ENCODE measurements around the gene PFKM. TPM values are rescaled to one million over a fixed set of nuclear protein-coding genes. Genes with fewer than 3 reads are reported as not detected.
"Not testable (repeated sequence)": the region's sequence is repeated elsewhere in the genome, so short reads cannot be mapped to it uniquely, and the experiment has no call there.

PFKM gene
- total and polyA plus RNA-seq, 4 donors = 105 to 145 (median 130) TPM

GRCh38 chr12:48143898-48144297 lies 24.7 kb downstream of the PFKM start:
- no peaks in the 10 kb centered on the region for H3K27me3 ChIP-seq (ENCODE audit: control insufficient read depth, insufficient read depth, low read length)
- no peaks in the 10 kb centered on the region for H3K4me1 ChIP-seq (ENCODE audit: control insufficient read depth, insufficient read depth, low read length)
- no peaks in the 10 kb centered on the region for H3K9me3 ChIP-seq (ENCODE audit: control insufficient read depth, insufficient read depth, low read length)
- 96% methylated on average over 2 of the region's 2 CpGs for WGBS (ENCODE audit: insufficient coverage)
- no peak overlapping the region for H3K4me3 ChIP-seq (ENCODE audit: low read depth, low read length)
- H3K36me3 ChIP-seq (ENCODE audit: control insufficient read depth, insufficient read depth, low read length) = peaks cover 56% of the 10 kb centered on the region
- no peak overlapping the region for H3K27ac ChIP-seq (ENCODE audit: low read depth, low read length)
- no peak for DNase-seq (ENCODE audit: low read depth in 4 of 6, low spot score in 6 of 6)

- H3K9me3 ChIP-seq (ENCODE audit: control insufficient read depth, insufficient read depth, low read length) = no peaks in the 10 kb centered on the region
- no peaks in the 10 kb centered on the region for H3K4me1 ChIP-seq (ENCODE audit: control insufficient read depth, insufficient read depth, low read length)
- H3K36me3 ChIP-seq (ENCODE audit: control insufficient read depth, insufficient read depth, low read length) = peaks cover 49% of the 10 kb centered on the region
- WGBS (ENCODE audit: insufficient coverage) = no CpG with 5 or more reads among the region's 1 CpG
- H3K4me3 ChIP-seq (ENCODE audit: low read depth, low read length) = no peak overlapping the region
- no peaks in the 10 kb centered on the region for H3K27me3 ChIP-seq (ENCODE audit: control insufficient read depth, insufficient read depth, low read length)
- DNase-seq (ENCODE audit: low read depth in 4 of 6, low spot score in 6 of 6) = no peak
- H3K27ac ChIP-seq (ENCODE audit: low read depth, low read length) = no peak overlapping the region
Observed at GRCh38 chr12:48145981-48146380, 26.8 kb downstream of the PFKM start.

GRCh38 chr12:48151103-48151771 lies 32.1 kb downstream of the PFKM start:
- peaks cover 32% of the 10 kb centered on the region for H3K36me3 ChIP-seq (ENCODE audit: control insufficient read depth, insufficient read depth, low read length)
- no CpG with 5 or more reads among the region's 2 CpGs for WGBS (ENCODE audit: insufficient coverage)

GRCh38 chr12:48155786-48156185 lies 36.6 kb downstream of the PFKM start:
- not testable (repeated sequence) for H3K27me3 ChIP-seq (ENCODE audit: control insufficient read depth, insufficient read depth, low read length); DNase-seq (ENCODE audit: low read depth in 4 of 6, low spot score in 6 of 6); H3K9me3 ChIP-seq (ENCODE audit: control insufficient read depth, insufficient read depth, low read length); H3K4me3 ChIP-seq (ENCODE audit: low read depth, low read length); H3K27ac ChIP-seq (ENCODE audit: low read depth, low read length); H3K4me1 ChIP-seq (ENCODE audit: control insufficient read depth, insufficient read depth, low read length)
- peaks cover 13% of the 10 kb centered on the region for H3K36me3 ChIP-seq (ENCODE audit: control insufficient read depth, insufficient read depth, low read length)
- WGBS (ENCODE audit: insufficient coverage) = no CpG with 5 or more reads among the region's 5 CpGs

More at GRCh38 chr12:48151103-48151771, 32.1 kb downstream of the PFKM start:
- Histone ChIP-seq H3K27ac (ENCODE audit: low read depth, low read length) (no peak overlapping the region), H3K9me3 (ENCODE audit: control insufficient read depth, insufficient read depth, low read length) (no peaks in the 10 kb centered on the region), H3K4me1 (ENCODE audit: control insufficient read depth, insufficient read depth, low read length) (peaks cover under 1% of the 10 kb centered on the region), H3K27me3 (ENCODE audit: control insufficient read depth, insufficient read depth, low read length) (no peaks in the 10 kb centered on the region), H3K4me3 (ENCODE audit: low read depth, low read length) (no peak overlapping the region)
- DNase-seq (ENCODE audit: low read depth in 4 of 6, low spot score in 6 of 6) = no peak

GRCh38 chr12:48156652-48157017 lies 37.5 kb downstream of the PFKM start:
- Histone ChIP-seq H3K9me3 (ENCODE audit: control insufficient read depth, insufficient read depth, low read length) (no peaks in the 10 kb centered on the region), H3K27ac (ENCODE audit: low read depth, low read length) (peak overlapping the region; percentile 72), H3K4me1 (ENCODE audit: control insufficient read depth, insufficient read depth, low read length) (peaks cover 12% of the 10 kb centered on the region), H3K27me3 (ENCODE audit: control insufficient read depth, insufficient read depth, low read length) (no peaks in the 10 kb centered on the region), H3K4me3 (ENCODE audit: low read depth, low read length) (peak overlapping the region; percentile 81), H3K36me3 (ENCODE audit: control insufficient read depth, insufficient read depth, low read length) (peaks cover 12% of the 10 kb centered on the region)
- DNase-seq (ENCODE audit: low read depth in 4 of 6, low spot score in 6 of 6) = no peak
- 62% methylated on average over 4 of the region's 8 CpGs for WGBS (ENCODE audit: insufficient coverage)

- H3K9me3 ChIP-seq (ENCODE audit: control insufficient read depth, insufficient read depth, low read length) = no peaks in the 10 kb centered on the region
- no peaks in the 10 kb centered on the region for H3K27me3 ChIP-seq (ENCODE audit: control insufficient read depth, insufficient read depth, low read length)
- H3K4me3 ChIP-seq (ENCODE audit: low read depth, low read length) = peak within 1 kb of the TSS; percentile 81
- H3K27ac ChIP-seq (ENCODE audit: low read depth, low read length) = peak within 1 kb of the TSS; percentile 72
- H3K36me3 ChIP-seq (ENCODE audit: control insufficient read depth, insufficient read depth, low read length) = peaks cover 6% of the 10 kb centered on the region
- DNase-seq (ENCODE audit: low read depth in 4 of 6, low spot score in 6 of 6) = peak; percentile 97 to 100 (median 98)
- WGBS (ENCODE audit: insufficient coverage) = under 1% methylated on average over 53 of the region's 56 CpGs
- peaks cover 12% of the 10 kb centered on the region for H3K4me1 ChIP-seq (ENCODE audit: control insufficient read depth, insufficient read depth, low read length)
Observed at GRCh38 chr12:48157018-48157888, 38.1 kb downstream of the PFKM start, which contains the start of gene ASB8. ASB8 (minus strand) TSS chr12:48157515; CDS start chr12:48153496, 4,019 bp downstream.

GRCh38 chr12:48157889-48158370 lies 38.8 kb downstream of the PFKM start:
- H3K27ac ChIP-seq (ENCODE audit: low read depth, low read length) = peak overlapping the region; percentile 72
- peak overlapping the region; percentile 81 for H3K4me3 ChIP-seq (ENCODE audit: low read depth, low read length)
- no peaks in the 10 kb centered on the region for H3K9me3 ChIP-seq (ENCODE audit: control insufficient read depth, insufficient read depth, low read length)
- H3K36me3 ChIP-seq (ENCODE audit: control insufficient read depth, insufficient read depth, low read length) = peaks cover 2% of the 10 kb centered on the region
- DNase-seq (ENCODE audit: low read depth in 4 of 6, low spot score in 6 of 6) = no peak
- peaks cover 12% of the 10 kb centered on the region for H3K4me1 ChIP-seq (ENCODE audit: control insufficient read depth, insufficient read depth, low read length)
- no peaks in the 10 kb centered on the region for H3K27me3 ChIP-seq (ENCODE audit: control insufficient read depth, insufficient read depth, low read length)
- no CpG with 5 or more reads among the region's 3 CpGs for WGBS (ENCODE audit: insufficient coverage)

GRCh38 chr12:48160046-48160445 lies 40.9 kb downstream of the PFKM start:
- Histone ChIP-seq H3K36me3 (ENCODE audit: control insufficient read depth, insufficient read depth, low read length) (no peaks in the 10 kb centered on the region), H3K9me3 (ENCODE audit: control insufficient read depth, insufficient read depth, low read length) (no peaks in the 10 kb centered on the region), H3K4me3 (ENCODE audit: low read depth, low read length) (no peak overlapping the region), H3K4me1 (ENCODE audit: control insufficient read depth, insufficient read depth, low read length) (peaks cover 12% of the 10 kb centered on the region), H3K27ac (ENCODE audit: low read depth, low read length) (no peak overlapping the region), H3K27me3 (ENCODE audit: control insufficient read depth, insufficient read depth, low read length) (no peaks in the 10 kb centered on the region)
- WGBS (ENCODE audit: insufficient coverage) = 96% methylated on average over 5 of the region's 5 CpGs
- DNase-seq (ENCODE audit: low read depth in 4 of 6, low spot score in 6 of 6) = no peak

GRCh38 chr12:48160807-48161206 lies 41.6 kb downstream of the PFKM start:
- no peak overlapping the region for H3K4me3 ChIP-seq (ENCODE audit: low read depth, low read length)
- H3K36me3 ChIP-seq (ENCODE audit: control insufficient read depth, insufficient read depth, low read length) = no peaks in the 10 kb centered on the region
- WGBS (ENCODE audit: insufficient coverage) = 45% methylated on average over 2 of the region's 2 CpGs
- DNase-seq (ENCODE audit: low read depth in 4 of 6, low spot score in 6 of 6) = peak in 4 of 6 donors; percentile 50 to 86 (median 69)
- no peaks in the 10 kb centered on the region for H3K9me3 ChIP-seq (ENCODE audit: control insufficient read depth, insufficient read depth, low read length)
- H3K4me1 ChIP-seq (ENCODE audit: control insufficient read depth, insufficient read depth, low read length) = peaks cover 12% of the 10 kb centered on the region
- no peaks in the 10 kb centered on the region for H3K27me3 ChIP-seq (ENCODE audit: control insufficient read depth, insufficient read depth, low read length)
- H3K27ac ChIP-seq (ENCODE audit: low read depth, low read length) = no peak overlapping the region

Data from spinal cord (tissue), 10 donors.